ENCODE data around the gene THSD7A.

- no peak for TF ChIP-seq ESRRA (CRISPR knock-in tag; IDR thresholded peaks at IDR 0.05; ENCODE audit: low read depth)
- no peak for TF ChIP-seq ATF5 (CRISPR knock-in tag; IDR thresholded peaks at IDR 0.05; ENCODE audit: low read depth)
- no peak for TF ChIP-seq HCFC1 (IDR thresholded peaks at IDR 0.05; ENCODE audit: low read depth, low read length)
- no peak for TF ChIP-seq DPF2 (CRISPR knock-in tag; IDR thresholded peaks at IDR 0.05; ENCODE audit: borderline replicate concordance, low read depth)
- no peak for TF ChIP-seq ZNF766 (CRISPR knock-in tag; IDR thresholded peaks at IDR 0.05; ENCODE audit: borderline replicate concordance)
- TF ChIP-seq MLX (CRISPR knock-in tag; IDR thresholded peaks at IDR 0.05) = no peak
- TF ChIP-seq CTCF (CRISPR knock-in tag; IDR thresholded peaks at IDR 0.05) = no peak
- TF ChIP-seq ZNF274 (CRISPR knock-in tag; IDR thresholded peaks at IDR 0.05) = no peak
- no peak for TF ChIP-seq THRA (CRISPR knock-in tag; IDR thresholded peaks at IDR 0.05; ENCODE audit: borderline replicate concordance)
- no peak for TF ChIP-seq RAD21 (CRISPR knock-in tag; IDR thresholded peaks at IDR 0.05)
- TF ChIP-seq ZBTB44 (CRISPR knock-in tag; IDR thresholded peaks at IDR 0.05) = no peak
- TF ChIP-seq PCBP2 (optimal IDR thresholded peaks at IDR 0.05; ENCODE audit: low read depth, low read length, poor library complexity, severe bottlenecking) = no peak
- no peak for TF ChIP-seq ZBTB33 (CRISPR knock-in tag; IDR thresholded peaks at IDR 0.05)
These were observed 89.5 kb downstream of the THSD7A start for GRCh38 chr7:11742496-11742895.
